GM03348 (cell line): ENCODE data around the gene ZMYM3.

Source experiments
- DNase-seq: peaks from one replicate; pipeline ENCODE4 v3.0.0; 2012; ENCODE audit warnings: low spot score

The ZMYM3 gene

GRCh38 chrX:71253253-71254091, 468 bp downstream of the ZMYM3 start:
- DNase-seq = peak; percentile 72

- DNase-seq = no peak
These were observed 1.7 kb downstream of the ZMYM3 start for GRCh38 chrX:71252221-71252620.

- DNase-seq = no peak
These were observed 2.4 kb downstream of the ZMYM3 start for GRCh38 chrX:71251466-71251973.

DNA sequence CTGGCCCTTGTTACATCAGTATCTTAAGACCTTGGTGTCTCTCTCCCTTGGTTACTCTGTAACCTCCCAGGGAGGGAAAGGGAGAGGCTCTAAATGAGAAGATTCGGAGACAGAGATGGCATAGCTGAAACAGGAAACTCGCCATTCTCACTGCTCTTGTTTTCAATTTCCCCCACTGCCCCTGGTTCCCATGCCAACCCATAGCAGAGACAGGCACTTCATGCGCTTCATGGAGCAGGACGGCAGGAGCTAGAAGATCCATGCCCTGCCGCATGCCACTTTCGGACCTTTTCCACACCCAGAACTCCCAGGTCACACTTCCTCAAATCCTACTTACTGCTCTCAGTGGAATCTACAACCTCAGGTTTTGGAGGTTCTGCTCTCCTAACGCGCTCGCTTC, 3.1 kb downstream of the ZMYM3 start:
- no peak for DNase-seq

DNA sequence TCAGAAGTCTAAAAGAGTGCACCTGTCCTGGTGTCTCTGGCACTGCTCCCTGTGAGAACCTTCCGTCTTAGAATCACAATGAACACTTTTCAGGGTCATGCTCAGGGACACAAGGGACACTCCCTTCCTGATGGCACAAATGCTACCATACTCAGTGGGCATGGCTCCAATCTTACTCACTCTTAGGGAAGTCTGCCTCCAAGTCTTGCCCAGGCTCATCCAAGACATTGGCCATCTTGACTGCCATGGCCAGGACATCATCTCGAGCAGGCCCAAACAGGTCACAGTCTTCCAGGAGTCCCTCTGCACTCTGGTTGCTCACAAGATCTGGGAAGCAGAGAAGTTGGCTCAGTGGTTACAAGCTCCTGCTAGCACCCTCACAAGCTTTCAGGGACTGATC, 8.8 kb downstream of the ZMYM3 start:
- no peak for DNase-seq

- DNase-seq = no peak
These were observed 9.4 kb downstream of the ZMYM3 start for GRCh38 chrX:71244359-71245128.

GRCh38 chrX:71241301-71241700, 12.6 kb downstream of the ZMYM3 start:
- DNase-seq = no peak

GRCh38 chrX:71239781-71240180, 14.2 kb downstream of the ZMYM3 start:
- no peak for DNase-seq

DNA sequence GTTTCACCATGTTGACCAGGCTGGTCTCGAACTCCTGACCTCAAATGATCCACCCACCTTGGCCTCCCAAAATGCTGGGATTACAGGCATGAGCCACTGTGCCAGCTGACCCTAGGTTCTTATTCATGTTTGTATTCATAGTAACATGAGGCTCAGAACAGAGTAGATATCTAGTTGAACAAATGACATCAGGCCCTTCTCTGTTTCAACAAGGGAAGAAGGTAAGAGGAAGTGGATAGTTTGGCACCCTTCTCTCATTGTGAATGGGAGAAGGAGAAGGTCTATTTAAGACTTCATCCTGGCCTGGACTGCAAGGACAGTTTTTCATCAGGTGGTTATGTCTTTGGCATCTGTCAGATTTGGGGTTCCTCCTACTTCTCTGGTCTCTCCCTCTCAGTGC, 17.1 kb downstream of the ZMYM3 start:
- DNase-seq = no peak

GRCh38 chrX:71235482-71235881, 18.5 kb downstream of the ZMYM3 start:
- DNase-seq = no peak

GRCh38 chrX:71228063-71228642, 25.8 kb downstream of the ZMYM3 start:
- no peak for DNase-seq

GRCh38 chrX:71227370-71228062, 26.4 kb downstream of the ZMYM3 start:
- DNase-seq = no peak

GRCh38 chrX:71225676-71226075, 28.3 kb downstream of the ZMYM3 start:
- DNase-seq = no peak

GRCh38 chrX:71225009-71225408, 28.9 kb downstream of the ZMYM3 start:
- DNase-seq = no peak

DNA sequence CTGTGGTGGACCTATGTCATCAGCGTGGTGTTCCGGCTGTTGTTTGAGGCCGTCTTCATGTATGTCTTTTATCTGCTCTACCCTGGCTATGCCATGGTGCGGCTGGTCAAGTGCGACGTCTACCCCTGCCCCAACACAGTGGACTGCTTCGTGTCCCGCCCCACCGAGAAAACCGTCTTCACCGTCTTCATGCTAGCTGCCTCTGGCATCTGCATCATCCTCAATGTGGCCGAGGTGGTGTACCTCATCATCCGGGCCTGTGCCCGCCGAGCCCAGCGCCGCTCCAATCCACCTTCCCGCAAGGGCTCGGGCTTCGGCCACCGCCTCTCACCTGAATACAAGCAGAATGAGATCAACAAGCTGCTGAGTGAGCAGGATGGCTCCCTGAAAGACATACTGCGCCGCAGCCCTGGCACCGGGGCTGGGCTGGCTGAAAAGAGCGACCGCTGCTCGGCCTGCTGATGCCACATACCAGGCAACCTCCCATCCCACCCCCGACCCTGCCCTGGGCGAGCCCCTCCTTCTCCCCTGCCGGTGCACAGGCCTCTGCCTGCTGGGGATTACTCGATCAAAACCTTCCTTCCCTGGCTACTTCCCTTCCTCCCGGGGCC, 29.7 kb downstream of the ZMYM3 start:
- no peak for DNase-seq

- no peak for DNase-seq
These were observed 31.0 kb downstream of the ZMYM3 start, which contains the start of gene GJB1 for GRCh38 chrX:71222929-71223328. TSS of gene GJB1 (plus strand) at chrX:71223224. CDS start at chrX:71223708, 484 bp downstream.

DNA sequence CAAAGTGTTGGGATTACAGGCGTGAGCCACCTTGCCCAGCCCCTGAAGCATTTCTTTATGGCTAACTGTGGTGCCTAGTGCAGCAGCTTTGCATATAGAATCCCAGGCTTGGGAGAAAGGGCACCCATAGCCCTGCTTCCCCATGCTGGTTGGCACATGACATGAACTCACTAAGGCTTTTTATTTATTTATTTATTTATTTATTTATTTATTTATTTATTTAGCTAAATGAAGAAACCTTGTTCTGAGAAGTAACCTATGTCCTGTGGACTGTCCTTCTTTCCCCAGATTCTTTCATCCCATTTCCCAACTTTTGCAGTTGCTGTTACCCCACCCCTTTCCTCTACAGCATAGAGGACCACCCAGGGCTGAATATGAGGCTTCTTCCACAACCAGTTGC, 32.8 kb downstream of the ZMYM3 start:
- no peak for DNase-seq

DNA sequence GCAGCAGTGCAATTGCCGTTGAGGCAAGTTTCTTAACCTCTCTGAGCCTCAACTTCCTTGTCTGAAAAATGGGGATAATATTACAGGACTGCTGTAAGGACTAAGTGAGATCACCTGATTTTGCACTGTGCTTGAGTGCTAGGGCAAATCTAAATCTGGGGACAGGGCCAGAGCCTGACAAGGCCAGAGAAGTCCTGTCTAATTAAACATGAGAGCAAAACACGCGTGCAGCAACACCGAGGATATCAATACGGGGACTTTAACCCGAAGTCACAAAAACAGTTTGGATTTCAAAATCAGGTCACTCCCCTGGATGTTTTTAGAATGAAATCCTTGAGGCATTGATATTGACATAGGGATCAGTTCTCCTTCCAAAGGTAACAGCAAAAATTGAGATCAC, 36.6 kb downstream of the ZMYM3 start:
- no peak for DNase-seq

GRCh38 chrX:71216485-71216884, 37.5 kb downstream of the ZMYM3 start:
- no peak for DNase-seq

- no peak for DNase-seq
These were observed 38.5 kb downstream of the ZMYM3 start for GRCh38 chrX:71215338-71215912.

GRCh38 chrX:71214604-71215337, 39.2 kb downstream of the ZMYM3 start:
- DNase-seq = no peak
